ENCODE results near the gene SUPT4H1.
"Not testable (repeated sequence)": the region's sequence is repeated elsewhere in the genome, so short reads cannot be mapped to it uniquely, and the experiment has no call there.

The SUPT4H1 gene

GRCh38 chr17:58351831-58352595, at the start of gene SUPT4H1:
SUPT4H1 (minus strand) TSS chr17:58352201; CDS start chr17:58352135, 66 bp downstream.
- DNase-seq (ENCODE audit: low read depth in 2 of 2) = peak; percentile 77 to 88

DNA sequence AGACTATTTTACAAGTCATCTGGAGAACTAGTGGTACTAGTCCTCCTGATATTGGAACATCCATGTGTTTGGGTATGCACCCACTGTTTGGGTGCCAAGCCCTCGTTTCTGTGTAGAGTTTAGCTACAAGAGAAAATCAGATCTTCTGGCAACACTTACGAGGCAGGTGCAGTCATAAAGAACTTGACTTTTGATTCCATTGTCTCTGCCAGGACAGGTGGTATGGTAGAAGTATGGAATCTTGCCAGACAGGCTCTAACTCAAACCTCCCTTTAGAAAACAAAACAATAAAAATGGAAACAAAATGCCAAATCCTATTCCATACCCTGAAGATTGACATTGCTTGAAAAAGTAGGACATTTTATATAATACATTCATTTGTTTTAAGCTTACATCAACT, 49.3 kb upstream of the SUPT4H1 start:
- no peak for DNase-seq (ENCODE audit: low read depth in 2 of 2)

DNA sequence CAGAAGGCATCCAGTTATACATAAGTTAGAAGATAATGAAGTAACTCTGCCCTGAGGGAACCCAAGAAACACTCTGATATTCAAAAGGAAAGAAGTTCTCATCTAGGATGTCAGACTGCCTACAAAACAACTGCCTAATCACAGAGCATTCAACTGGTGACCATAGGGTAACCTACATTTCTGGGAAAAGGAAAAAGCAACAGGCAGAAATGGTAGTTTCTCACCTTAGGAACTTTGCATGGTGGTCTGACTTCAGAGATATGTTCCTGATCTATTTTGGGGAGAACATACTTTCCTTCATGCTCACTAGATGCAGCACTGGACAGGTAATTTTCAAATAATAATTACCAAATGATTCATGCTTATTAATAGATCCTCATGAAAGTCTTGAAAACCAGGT, 48.8 kb upstream of the SUPT4H1 start:
- DNase-seq (ENCODE audit: low read depth in 2 of 2) = no peak

DNA sequence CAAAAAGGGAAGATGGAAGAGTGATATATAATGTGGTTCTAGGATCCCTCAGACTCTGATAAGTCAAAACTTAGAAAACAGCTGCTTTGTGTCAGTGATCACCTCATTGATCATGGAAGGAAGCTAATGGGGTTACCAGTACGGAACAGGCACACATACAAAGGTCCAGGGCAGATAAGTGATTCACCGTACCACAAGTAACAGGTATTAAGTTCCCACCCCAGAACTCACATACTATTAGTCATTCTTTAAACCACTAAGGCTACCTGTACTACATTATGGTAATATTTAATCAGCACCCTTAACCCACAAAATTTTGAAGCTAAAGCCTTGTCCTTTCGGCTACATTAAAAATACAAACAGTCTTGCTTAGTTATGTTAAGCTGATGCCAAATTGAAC, 48.0 kb upstream of the SUPT4H1 start:
- no peak for DNase-seq (ENCODE audit: low read depth in 2 of 2)

DNA sequence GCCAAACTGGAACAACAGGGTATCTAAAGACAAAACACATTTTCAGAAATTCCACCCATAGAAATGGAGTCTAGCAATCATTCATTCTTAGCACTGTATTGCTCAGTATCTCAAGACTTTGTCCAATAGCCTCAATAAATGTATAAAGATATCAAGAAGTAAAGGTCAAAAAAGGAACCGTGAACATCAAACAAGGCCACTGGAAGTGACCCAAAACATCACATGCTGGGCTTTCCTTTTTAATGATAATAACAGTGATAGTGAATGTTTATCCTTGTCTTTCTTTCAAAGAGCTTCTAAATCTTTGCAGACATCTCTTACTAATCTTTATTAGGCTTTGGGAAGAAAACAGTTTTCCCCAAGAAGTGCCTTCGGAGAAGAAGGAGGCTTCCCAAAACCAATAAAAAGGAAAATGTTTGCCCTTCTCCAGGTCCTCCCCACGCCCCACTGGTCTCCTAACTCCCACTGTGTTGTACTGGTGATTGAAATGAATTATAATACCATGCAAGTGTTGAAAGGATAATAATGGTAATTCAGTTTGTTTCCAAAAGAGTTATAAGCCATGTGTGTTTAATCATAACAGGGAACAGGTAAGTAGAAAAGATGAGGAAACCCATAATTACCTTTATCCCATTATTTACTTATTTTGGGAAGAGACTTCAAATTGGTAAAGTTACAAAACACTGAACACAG, 46.7 kb upstream of the SUPT4H1 start:
- DNase-seq (ENCODE audit: low read depth in 2 of 2) = no peak

DNA sequence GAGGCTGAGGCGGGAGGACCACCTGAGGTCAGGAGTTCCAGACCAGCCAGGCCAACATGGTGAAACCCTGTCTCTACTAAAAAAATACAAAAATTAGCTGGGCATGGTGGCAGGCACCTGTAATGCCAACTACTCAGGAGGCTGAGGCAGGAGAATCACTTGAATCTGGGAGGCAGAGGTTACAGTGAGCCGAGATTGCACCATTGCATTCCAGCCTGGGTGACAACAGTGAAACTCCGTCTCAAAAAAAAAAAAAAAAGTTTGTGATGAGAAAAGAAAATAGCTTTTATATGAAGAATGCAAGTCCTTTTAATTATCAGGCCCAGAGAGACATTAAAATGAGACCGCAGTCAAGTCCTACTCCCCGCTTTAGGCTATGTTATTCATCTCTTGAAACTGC, 45.4 kb upstream of the SUPT4H1 start:
- DNase-seq (ENCODE audit: low read depth in 2 of 2) = not testable (repeated sequence)

GRCh38 chr17:58396173-58396572, 44.2 kb upstream of the SUPT4H1 start:
- DNase-seq (ENCODE audit: low read depth in 2 of 2) = no peak

DNA sequence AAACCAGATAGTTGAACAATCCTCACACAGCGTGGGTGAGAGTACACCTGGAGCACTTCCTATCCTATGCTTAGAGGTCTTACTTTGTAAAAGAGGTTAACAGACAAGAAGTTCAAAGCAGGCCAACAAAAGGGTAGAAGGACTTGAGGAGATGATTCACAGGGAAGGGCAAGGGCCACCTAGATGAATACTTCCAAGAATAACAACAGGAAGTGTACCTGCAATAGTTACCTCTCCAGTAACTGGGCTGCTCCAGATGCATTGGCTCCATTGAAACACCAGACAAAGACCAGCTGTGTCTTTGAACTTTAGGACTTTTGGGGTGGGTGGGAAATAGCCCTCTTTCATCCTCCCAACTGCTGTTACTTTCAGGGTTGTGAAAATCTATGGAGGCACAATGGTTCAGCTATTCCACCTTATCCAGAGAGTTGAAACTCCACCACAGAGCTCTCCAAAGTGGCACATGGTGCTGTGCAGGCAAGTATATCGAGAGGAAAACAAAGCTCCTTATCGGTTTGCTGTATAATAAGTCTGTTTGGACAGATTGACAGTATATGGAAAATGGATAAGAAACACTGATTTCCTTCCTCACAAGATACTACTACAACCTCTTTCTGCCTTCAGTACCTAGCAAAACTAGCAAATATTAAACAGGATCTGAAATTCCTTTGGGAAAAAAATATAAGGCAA, 42.7 kb upstream of the SUPT4H1 start:
- no peak for DNase-seq (ENCODE audit: low read depth in 2 of 2)

DNA sequence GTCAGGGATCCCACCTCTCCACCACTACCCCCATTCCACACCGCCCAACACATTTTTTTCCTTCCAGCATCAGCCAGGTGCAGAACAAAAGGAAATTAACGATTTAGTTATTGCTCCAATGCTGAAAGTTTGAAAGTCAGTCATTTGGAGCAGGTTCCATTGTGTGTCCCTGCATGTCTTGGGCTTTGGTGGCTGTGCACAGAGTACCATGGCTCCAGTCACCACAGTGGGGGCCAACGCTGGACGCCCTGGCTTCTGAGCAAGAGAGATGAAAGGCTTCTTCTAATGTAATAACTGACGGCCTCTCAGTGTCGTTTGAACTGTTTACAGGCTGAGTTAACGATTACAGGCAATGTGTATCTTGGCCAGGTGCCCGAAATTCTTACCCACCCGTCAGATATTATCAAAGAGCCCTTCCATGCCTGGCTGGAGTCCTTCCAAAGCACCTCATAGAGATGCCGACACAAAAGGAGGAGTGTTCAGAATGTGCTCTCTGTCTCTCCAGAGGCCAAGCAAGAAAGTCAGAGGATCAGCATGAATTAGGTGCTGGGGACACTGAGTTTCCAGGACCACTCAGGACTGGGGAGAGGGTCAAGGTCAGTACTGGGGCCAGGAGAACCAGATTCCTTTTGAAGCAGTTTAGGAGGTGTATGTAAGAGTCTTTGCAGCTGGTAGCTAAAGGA, 39.4 kb upstream of the SUPT4H1 start:
- DNase-seq (ENCODE audit: low read depth in 2 of 2) = no peak

DNA sequence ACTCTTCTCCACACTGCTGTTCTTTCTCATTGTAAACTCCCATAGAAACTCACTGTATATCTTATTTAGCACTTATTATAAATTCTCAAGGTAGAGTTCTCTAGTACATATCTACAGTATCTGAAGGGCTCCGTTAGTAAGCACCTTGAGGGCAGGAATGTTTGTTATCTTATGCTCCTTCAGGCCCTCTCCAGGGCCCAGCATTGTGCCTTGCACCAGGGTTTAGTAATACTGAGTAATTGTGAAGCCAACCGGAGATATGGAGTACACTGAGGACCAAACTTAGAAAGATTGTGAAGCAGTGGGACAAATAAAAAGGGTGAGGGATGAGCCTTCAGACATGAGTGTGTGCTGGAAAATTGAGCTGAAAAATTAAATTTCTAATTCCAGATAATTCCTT, 38.9 kb upstream of the SUPT4H1 start:
- DNase-seq (ENCODE audit: low read depth in 2 of 2) = no peak

GRCh38 chr17:58388302-58389190, 36.5 kb upstream of the SUPT4H1 start:
- no peak for DNase-seq (ENCODE audit: low read depth in 2 of 2)

- no peak for DNase-seq (ENCODE audit: low read depth in 2 of 2)
Measured at GRCh38 chr17:58387834-58388233, 35.8 kb upstream of the SUPT4H1 start.

GRCh38 chr17:58386708-58387107, 34.7 kb upstream of the SUPT4H1 start:
- no peak for DNase-seq (ENCODE audit: low read depth in 2 of 2)

DNA sequence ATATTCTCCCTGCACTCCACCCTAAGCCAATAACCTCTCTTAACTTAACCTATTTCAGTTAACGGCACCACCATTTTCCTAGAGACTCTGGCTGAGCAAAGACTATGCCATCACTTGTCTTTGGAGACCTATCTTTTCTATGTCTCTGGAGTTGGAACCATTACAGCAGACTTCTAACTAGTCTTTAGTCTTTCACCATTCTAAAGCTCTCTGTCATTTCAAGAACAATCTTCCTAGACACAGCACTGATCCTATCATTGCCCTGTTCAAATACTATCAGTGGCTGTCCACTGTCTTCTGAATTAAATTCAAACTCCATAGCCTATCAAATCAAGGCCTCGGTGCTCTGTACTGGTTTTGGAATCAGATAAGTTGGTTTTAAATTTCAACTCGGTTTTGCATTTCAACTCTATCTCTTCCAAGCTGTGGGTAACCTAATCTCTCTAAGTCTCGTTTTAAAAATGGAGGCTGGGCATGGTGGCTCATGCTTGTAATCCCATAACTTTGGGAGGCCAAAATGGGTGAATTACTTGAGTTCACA, 33.4 kb upstream of the SUPT4H1 start:
- no peak for DNase-seq (ENCODE audit: low read depth in 2 of 2)

DNA sequence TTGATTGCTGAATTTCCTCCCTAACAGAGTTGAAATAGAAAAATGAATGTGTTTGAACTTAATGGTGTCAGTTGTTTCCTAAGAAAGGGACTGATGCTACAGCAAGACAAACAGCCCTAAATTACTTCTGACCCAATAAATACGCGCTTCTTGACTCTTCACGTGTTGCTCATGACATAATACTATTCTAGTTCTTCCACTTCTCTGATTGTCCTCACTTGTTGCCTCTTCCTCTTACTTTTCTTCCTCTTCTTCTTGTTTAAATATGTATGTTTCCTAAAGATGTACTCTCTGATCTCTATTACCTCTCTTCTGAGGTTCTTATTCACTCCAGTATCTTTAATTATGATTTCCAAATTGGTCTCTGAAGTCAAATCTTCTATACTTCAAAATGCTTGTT, 32.9 kb upstream of the SUPT4H1 start:
- no peak for DNase-seq (ENCODE audit: low read depth in 2 of 2)

DNA sequence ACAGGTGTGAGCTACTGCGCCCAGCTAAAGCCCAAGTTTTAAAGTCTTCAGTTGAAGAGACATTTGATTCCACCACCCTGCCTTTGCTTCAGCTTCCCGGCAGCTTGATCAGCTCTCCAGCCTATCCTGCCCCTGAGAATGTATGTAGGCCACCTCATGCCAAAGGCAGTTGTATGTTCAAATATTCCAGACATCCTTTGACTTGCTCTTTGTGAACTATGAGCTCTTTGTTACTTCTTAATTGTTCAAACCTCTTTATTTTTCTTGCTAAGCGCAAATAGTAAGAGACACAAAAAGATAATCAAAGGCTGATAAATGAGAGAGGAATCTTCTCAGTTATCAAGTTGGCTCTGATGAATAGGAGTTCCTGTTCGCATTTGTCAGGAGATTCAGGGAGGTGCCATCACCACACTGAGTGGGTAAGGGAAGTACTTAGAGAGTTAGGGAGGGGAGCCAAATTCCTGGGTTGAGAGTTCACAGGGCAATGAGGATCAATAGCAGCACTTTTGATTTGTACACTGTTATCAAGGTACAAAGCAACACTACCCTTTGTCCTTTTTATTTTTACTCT, 32.0 kb upstream of the SUPT4H1 start:
- no peak for DNase-seq (ENCODE audit: low read depth in 2 of 2)

DNA sequence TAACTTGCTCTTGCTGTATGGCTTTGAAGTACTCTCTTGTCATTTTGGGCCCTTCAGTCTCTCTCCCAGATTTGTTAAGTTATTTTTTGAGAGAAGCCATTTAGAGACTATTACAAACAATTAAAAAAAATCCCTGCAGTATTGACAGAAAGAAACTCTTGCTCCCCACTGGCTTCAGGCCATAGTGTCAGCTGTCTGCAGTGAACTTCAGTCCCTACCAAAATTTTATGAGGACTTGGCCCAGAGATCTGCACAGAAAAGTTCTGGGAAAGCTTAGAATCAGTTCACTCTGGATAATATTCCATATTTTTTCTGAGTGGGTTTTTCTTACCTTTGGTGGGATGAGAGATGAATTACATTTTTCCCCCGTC, 30.9 kb upstream of the SUPT4H1 start:
- DNase-seq (ENCODE audit: low read depth in 2 of 2) = no peak

DNA sequence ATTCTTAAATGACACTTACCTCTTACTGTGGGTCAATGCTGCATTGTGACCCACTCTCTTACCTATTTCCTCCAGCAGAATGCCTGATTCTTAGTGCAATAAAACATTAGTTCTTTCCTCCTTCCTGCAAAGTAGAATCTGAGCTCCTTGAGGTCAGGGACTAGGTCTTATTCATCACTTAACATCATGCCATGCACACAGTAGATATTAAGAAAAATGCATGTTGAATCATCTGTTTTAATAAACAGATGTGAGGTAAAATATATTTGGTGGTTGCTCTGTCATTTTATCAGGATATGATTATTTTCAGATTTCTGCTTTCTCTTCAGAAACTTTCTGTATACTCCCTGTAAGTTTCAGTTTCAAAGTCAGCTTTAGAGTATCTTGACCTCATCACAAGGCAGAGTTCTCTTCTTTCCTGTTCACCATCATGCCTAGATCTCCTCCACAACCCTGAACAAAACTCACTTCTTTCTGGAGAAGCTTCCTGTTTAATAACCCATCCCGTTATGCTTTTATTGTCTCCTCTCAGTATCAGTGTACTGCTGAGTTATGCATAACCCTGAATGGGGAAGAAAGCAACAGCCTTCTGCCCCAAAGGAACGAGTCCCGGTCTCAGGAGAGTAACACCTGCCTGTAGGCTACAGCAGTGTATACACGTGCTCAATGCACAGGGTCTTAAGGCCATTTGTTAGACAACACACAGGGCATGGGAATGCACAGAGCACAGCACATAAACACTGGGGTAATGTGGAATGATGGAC, 30.3 kb upstream of the SUPT4H1 start:
- DNase-seq (ENCODE audit: low read depth in 2 of 2) = no peak

DNA sequence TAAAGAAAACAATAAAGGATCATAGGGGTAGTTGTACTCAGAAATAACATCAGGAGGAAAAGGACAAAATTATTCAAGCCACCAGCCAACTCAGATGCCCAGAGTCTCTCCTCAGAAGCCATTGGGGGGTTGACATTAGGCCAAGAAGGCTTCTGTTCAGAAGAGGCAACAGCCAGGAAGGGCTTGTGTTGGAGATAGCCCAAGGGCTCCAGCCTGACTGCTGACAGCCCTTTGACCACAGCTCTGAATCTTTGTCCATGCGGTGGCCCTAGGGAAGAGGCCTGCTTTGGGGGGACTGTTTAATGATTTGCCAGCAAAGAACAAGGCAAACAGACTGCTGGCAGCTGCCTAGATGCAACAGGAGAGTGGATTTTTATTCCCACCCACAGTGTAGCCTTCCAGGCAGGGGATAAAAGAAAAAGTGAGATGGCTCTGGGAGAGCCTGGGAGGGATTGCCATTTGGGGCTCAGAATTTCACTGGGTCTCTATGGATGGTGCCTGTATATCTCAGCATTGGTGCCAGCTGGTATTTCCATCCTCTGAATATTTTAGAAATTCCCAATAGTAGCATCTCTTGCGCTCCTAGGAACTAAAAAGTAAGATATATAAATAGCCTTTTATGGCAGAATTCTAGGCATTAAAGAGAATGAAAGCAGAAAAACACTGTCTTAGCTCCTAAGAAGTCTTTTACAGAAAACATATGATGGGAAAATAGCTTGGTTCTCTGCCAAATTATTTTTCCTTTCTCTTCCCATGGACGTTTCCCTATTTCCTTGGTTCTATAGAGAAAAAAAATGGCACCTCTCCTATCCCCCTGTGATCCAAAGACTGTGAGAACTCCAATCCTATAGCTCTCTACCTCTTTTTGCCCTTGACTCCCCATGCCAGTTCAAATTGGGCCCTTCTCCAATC, 29.4 kb upstream of the SUPT4H1 start:
- no peak for DNase-seq (ENCODE audit: low read depth in 2 of 2)
